ENCODE measurements around the gene ST3GAL2. TPM values are rescaled to one million over a fixed set of nuclear protein-coding genes. Genes with fewer than 3 reads are reported as not detected.
A peak's percentile ranks its signal among the peaks of the same experiment; 100 is the strongest.

The ST3GAL2 gene
- total and polyA plus RNA-seq, 2 donors (not counting 1 experiment from before 2014, with no cell fraction given), result 18.2 to 71.3 TPM

DNA sequence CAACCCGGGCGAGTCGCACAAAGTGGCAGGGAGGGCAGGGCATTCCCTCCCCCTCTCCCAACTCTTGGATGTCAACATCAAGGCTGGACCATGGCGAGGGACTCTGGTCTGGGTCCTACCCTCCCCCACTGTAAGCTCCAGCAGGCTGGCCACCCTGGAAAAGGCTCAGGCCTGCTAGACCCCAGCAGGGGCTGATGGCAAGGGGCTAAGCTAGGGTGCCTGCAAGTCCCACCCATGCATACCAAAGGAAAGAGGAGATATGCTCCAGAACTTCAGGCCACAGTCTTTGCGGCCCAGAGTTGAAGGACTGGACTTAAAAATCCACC, 19.9 kb downstream of the ST3GAL2 start:
- Histone ChIP-seq H3K36me3 (replicated peaks in 1 of 2; ENCODE audit: control extremely low read depth in 1 of 2, control insufficient read depth in 1 of 2, extremely low read depth in 1 of 2, insufficient read depth in 2 of 2, low read length in 1 of 2) (no peaks in the 10 kb centered on the region), H3K4me2 (replicated peaks; ENCODE audit: low read depth, low read length, poor library complexity, severe bottlenecking) (peak overlapping the region; percentile 53), H3K9ac (ENCODE audit: low read length) (no peak overlapping the region), H3K9me3 (ENCODE audit: control extremely low read depth in 1 of 3, control insufficient read depth in 2 of 3, insufficient read depth in 1 of 3, low read length in 2 of 3) (no peaks in the 10 kb centered on the region), H3K79me2 (ENCODE audit: control insufficient read depth, insufficient read depth, low read length) (peaks cover 88% of the 10 kb centered on the region), H2AFZ (ENCODE audit: insufficient read depth, low read depth, low read length, poor library complexity, severe bottlenecking) (no peak overlapping the region), H3K4me3 (ENCODE audit: control extremely low read depth in 1 of 5, extremely low read depth in 1 of 5, insufficient read depth in 1 of 5, low read depth in 2 of 5, low read length in 4 of 5) (no peak overlapping the region), H3K27me3 (replicated peaks in 1 of 4; ENCODE audit: control extremely low read depth in 1 of 4, control insufficient read depth in 3 of 4, insufficient read depth in 4 of 4, low read length in 3 of 4) (no peaks in the 10 kb centered on the region), H3K4me1 (ENCODE audit: control insufficient read depth in 2 of 2, insufficient read depth in 2 of 2, low read length in 2 of 2) (peaks cover 40 to 44% of the 10 kb centered on the region in 2 donors), H3K27ac (ENCODE audit: low read length in 2 of 2) (no peak overlapping the region), H4K20me1 (ENCODE audit: control insufficient read depth, insufficient read depth, low read length, poor library complexity, severe bottlenecking) (peaks cover 59% of the 10 kb centered on the region)
- no peaks in the 10 kb centered on the region for H3K27me3 Mint-ChIP-seq
- intact Hi-C loops (cut with micrococcal nuclease), result no loop called here
- ChIA-PET POLR2A (interaction anchor here (1.2 kb wide), 1 partner anchor 15 kb away, joined by 4 read pairs; no protein-coding TSS in a partner anchor), CTCF (interaction anchor here (0.9 to 1.7 kb wide), 6 partner anchors 11 to 52 kb away, joined by 3 to 4 read pairs (median 4); no protein-coding TSS in a partner anchor)
- DNase-seq (peak; percentile 21), ATAC-seq (ENCODE audit: low read depth) (no peak)
- peak overlapping the region; percentile 34 for H3K4me3 Mint-ChIP-seq
- H3K27ac Mint-ChIP-seq, result no peak overlapping the region
- no peaks in the 10 kb centered on the region for H3K9me3 Mint-ChIP-seq (ENCODE audit: insufficient read depth)
- peaks cover 67% of the 10 kb centered on the region for H3K4me1 Mint-ChIP-seq
- 62% methylated on average over 4 of the region's 5 CpGs for WGBS (ENCODE audit: insufficient coverage)
- TF ChIP-seq EZH2 (IDR thresholded peaks at IDR 0.05; ENCODE audit: borderline replicate concordance, insufficient read depth, low read depth, low read length, poor library complexity, severe bottlenecking), result no peak
- TF ChIP-seq, protein P1, sequence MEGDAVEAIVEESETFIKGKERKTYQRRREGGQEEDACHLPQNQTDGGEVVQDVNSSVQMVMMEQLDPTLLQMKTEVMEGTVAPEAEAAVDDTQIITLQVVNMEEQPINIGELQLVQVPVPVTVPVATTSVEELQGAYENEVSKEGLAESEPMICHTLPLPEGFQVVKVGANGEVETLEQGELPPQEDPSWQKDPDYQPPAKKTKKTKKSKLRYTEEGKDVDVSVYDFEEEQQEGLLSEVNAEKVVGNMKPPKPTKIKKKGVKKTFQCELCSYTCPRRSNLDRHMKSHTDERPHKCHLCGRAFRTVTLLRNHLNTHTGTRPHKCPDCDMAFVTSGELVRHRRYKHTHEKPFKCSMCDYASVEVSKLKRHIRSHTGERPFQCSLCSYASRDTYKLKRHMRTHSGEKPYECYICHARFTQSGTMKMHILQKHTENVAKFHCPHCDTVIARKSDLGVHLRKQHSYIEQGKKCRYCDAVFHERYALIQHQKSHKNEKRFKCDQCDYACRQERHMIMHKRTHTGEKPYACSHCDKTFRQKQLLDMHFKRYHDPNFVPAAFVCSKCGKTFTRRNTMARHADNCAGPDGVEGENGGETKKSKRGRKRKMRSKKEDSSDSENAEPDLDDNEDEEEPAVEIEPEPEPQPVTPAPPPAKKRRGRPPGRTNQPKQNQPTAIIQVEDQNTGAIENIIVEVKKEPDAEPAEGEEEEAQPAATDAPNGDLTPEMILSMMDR (IDR thresholded peaks at IDR 0.05), result no peak

DNA sequence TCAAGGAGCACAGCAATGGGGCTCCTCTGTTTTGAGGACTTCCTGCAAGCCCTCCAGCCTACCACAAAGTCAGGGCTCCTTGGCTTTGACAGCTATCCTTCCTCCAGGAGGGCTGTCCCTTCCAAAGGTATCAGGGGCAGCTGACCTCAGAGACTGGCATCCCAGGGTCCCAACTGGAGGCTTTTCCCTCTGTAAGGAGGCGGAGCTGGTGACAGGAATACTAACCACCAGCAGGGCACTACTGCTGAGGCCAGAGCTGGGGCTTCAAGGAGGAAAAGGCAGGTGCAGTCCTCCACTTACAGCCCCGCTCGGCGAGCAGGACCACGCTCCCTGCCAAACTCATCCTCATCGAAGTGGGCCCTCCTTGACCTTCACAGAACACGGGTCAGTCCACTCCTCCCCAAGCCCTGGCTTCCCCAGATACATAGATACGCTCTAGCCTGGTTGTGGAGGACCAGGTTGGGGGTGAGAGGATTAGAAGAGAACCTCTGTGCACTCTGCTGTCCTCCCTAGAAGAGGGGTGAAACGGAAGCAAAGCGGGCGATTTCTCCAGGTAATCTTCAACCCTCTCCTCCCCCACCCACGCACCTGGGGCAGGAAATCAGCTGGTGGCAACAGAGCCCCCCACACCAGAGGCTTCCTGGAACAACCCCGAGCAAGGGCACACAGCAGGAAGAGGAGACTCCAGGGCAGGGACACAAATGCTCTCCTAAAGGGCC, 20.5 kb downstream of the ST3GAL2 start:
- ATAC-seq (ENCODE audit: low read depth) (no peak), DNase-seq (no peak)
- Histone ChIP-seq H3K9ac (ENCODE audit: low read length) (no peak overlapping the region), H3K79me2 (ENCODE audit: control insufficient read depth, insufficient read depth, low read length) (peaks cover 88% of the 10 kb centered on the region), H3K36me3 (replicated peaks in 1 of 2; ENCODE audit: control extremely low read depth in 1 of 2, control insufficient read depth in 1 of 2, extremely low read depth in 1 of 2, insufficient read depth in 2 of 2, low read length in 1 of 2) (no peaks in the 10 kb centered on the region), H3K4me1 (ENCODE audit: control insufficient read depth in 2 of 2, insufficient read depth in 2 of 2, low read length in 2 of 2) (peaks cover 40 to 44% of the 10 kb centered on the region in 2 donors), H3K27me3 (replicated peaks in 1 of 4; ENCODE audit: control extremely low read depth in 1 of 4, control insufficient read depth in 3 of 4, insufficient read depth in 4 of 4, low read length in 3 of 4) (no peaks in the 10 kb centered on the region), H3K4me3 (ENCODE audit: control extremely low read depth in 1 of 5, extremely low read depth in 1 of 5, insufficient read depth in 1 of 5, low read depth in 2 of 5, low read length in 4 of 5) (no peak overlapping the region), H4K20me1 (ENCODE audit: control insufficient read depth, insufficient read depth, low read length, poor library complexity, severe bottlenecking) (peaks cover 59% of the 10 kb centered on the region), H3K9me3 (ENCODE audit: control extremely low read depth in 1 of 3, control insufficient read depth in 2 of 3, insufficient read depth in 1 of 3, low read length in 2 of 3) (no peaks in the 10 kb centered on the region), H3K27ac (ENCODE audit: low read length in 2 of 2) (peak overlapping the region in 1 of 2 donors; percentile 49), H3K4me2 (replicated peaks; ENCODE audit: low read depth, low read length, poor library complexity, severe bottlenecking) (peak overlapping the region; percentile 53), H2AFZ (ENCODE audit: insufficient read depth, low read depth, low read length, poor library complexity, severe bottlenecking) (no peak overlapping the region)
- POLR2A ChIA-PET, result interaction anchor here (1.2 to 2.3 kb wide), 2 partner anchors 11 to 14 kb away, joined by 4 to 16 read pairs; no protein-coding TSS in a partner anchor
- TF ChIP-seq, protein P1 (IDR thresholded peaks at IDR 0.05), result no peak
- no peak for TF ChIP-seq EZH2 (IDR thresholded peaks at IDR 0.05; ENCODE audit: borderline replicate concordance, insufficient read depth, low read depth, low read length, poor library complexity, severe bottlenecking)
- peak overlapping the region; percentile 71 for H3K27ac Mint-ChIP-seq
- CTCF ChIA-PET, result interaction anchor here (0.7 to 1.7 kb wide), 9 partner anchors 10 to 53 kb away, joined by 3 to 5 read pairs (median 4); no protein-coding TSS in a partner anchor
- no peaks in the 10 kb centered on the region for H3K9me3 Mint-ChIP-seq (ENCODE audit: insufficient read depth)
- intact Hi-C loops (cut with micrococcal nuclease), result no loop called here
- peaks cover 67% of the 10 kb centered on the region for H3K4me1 Mint-ChIP-seq
- WGBS (ENCODE audit: insufficient coverage), result 56% methylated on average over 2 of the region's 13 CpGs
- no peaks in the 10 kb centered on the region for H3K27me3 Mint-ChIP-seq
- peak overlapping the region; percentile 45 for H3K4me3 Mint-ChIP-seq

All from B cell (primary cell).